GM23338 (cell line): ENCODE measurements around the gene CDIPT.

ENCODE experiments used
- CREB1 ChIP-seq: fragments of 250-450 bp; sonication (Bioruptor Pico); IDR thresholded peaks from 2 replicates; pipeline ENCODE4 v1.5.0; 2020; ENCODE audit warnings: low read depth, mild to moderate bottlenecking, moderate library complexity
- EZH2 ChIP-seq: fragments of 200-600 bp; sonication (generic); IDR thresholded peaks from one replicate; pipeline ENCODE4 v1.8.0; 2017; ENCODE audit warnings: antibody characterized with exemption, mild to moderate bottlenecking, low read depth; ENCODE audit not compliant: unreplicated experiment
- EZH2phosphoT487 ChIP-seq: fragments of 200-600 bp; sonication (generic); IDR thresholded peaks from one replicate; pipeline ENCODE4 v1.8.1; 2018; ENCODE audit warnings: antibody characterized with exemption; ENCODE audit not compliant: unreplicated experiment
- POLR2AphosphoS5 ChIP-seq: IDR thresholded peaks from 2 replicates; pipeline ENCODE4 v1.6.1; 2016; ENCODE audit warnings: antibody characterized with exemption, low read depth
- TF ChIP-seq, protein P1 (sequence below), 2 experiments: fragments of 200-600 bp in 1 of 2; sonication (generic) in 1 of 2; conservative IDR thresholded peaks; 2 replicates each; pipeline versions ENCODE4 v1.5.1 to v1.6.1; 2016 to 2017; ENCODE audit warnings: antibody characterized with exemption in 2 of 2, low read depth in 2 of 2, mild to moderate bottlenecking in 2 of 2, moderate library complexity in 1 of 2
- TF ChIP-seq, protein P2 (sequence below): IDR thresholded peaks from one replicate; pipeline ENCODE4 v1.6.1; 2018; ENCODE audit warnings: antibody characterized with exemption; ENCODE audit not compliant: unreplicated experiment

DNA sequence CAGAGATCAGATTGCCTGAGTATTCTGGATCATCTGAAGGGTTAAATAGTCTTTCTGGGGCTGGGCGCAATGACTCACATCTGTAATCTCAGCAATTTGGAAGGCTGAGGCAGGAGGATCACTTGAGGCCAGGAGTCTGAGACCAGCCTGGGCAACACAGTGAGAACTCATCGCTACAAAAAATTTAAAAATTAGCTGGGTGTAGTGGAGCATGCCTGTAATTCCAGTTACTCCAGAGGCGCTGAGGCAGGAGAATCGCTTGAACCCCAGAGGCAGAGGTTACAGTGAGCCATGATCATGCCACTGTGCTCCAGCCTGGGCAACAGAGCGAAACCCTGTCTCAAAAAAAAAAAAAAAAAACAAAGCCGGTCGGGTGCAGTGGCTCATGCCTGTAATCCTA, 27.1 kb downstream of the CDIPT start:
- TF ChIP-seq, protein P1, sequence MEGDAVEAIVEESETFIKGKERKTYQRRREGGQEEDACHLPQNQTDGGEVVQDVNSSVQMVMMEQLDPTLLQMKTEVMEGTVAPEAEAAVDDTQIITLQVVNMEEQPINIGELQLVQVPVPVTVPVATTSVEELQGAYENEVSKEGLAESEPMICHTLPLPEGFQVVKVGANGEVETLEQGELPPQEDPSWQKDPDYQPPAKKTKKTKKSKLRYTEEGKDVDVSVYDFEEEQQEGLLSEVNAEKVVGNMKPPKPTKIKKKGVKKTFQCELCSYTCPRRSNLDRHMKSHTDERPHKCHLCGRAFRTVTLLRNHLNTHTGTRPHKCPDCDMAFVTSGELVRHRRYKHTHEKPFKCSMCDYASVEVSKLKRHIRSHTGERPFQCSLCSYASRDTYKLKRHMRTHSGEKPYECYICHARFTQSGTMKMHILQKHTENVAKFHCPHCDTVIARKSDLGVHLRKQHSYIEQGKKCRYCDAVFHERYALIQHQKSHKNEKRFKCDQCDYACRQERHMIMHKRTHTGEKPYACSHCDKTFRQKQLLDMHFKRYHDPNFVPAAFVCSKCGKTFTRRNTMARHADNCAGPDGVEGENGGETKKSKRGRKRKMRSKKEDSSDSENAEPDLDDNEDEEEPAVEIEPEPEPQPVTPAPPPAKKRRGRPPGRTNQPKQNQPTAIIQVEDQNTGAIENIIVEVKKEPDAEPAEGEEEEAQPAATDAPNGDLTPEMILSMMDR (conservative IDR thresholded peaks at IDR 0.05; ENCODE audit: low read depth in 2 of 2): no peak
- TF ChIP-seq EZH2 (no peak), CREB1 (CRISPR knock-in tag) (no peak), POLR2AphosphoS5 (no peak), EZH2phosphoT487 (no peak)
- TF ChIP-seq, protein P2, sequence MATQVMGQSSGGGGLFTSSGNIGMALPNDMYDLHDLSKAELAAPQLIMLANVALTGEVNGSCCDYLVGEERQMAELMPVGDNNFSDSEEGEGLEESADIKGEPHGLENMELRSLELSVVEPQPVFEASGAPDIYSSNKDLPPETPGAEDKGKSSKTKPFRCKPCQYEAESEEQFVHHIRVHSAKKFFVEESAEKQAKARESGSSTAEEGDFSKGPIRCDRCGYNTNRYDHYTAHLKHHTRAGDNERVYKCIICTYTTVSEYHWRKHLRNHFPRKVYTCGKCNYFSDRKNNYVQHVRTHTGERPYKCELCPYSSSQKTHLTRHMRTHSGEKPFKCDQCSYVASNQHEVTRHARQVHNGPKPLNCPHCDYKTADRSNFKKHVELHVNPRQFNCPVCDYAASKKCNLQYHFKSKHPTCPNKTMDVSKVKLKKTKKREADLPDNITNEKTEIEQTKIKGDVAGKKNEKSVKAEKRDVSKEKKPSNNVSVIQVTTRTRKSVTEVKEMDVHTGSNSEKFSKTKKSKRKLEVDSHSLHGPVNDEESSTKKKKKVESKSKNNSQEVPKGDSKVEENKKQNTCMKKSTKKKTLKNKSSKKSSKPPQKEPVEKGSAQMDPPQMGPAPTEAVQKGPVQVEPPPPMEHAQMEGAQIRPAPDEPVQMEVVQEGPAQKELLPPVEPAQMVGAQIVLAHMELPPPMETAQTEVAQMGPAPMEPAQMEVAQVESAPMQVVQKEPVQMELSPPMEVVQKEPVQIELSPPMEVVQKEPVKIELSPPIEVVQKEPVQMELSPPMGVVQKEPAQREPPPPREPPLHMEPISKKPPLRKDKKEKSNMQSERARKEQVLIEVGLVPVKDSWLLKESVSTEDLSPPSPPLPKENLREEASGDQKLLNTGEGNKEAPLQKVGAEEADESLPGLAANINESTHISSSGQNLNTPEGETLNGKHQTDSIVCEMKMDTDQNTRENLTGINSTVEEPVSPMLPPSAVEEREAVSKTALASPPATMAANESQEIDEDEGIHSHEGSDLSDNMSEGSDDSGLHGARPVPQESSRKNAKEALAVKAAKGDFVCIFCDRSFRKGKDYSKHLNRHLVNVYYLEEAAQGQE: no peak
